Neural progenitor cell (in vitro differentiated cells): ENCODE results near the gene TP53BP1.

Experiments
- EZH2 ChIP-seq: fragments of 200-600 bp; sonication (generic); IDR thresholded peaks from 2 replicates; pipeline ENCODE4 v1.6.1; 2017; ENCODE audit warnings: antibody characterized with exemption, mild to moderate bottlenecking, moderate library complexity
- EZH2phosphoT487 ChIP-seq: fragments of 200-600 bp; sonication (generic); IDR thresholded peaks from 2 replicates; pipeline ENCODE4 v1.6.1; 2017; ENCODE audit warnings: antibody characterized with exemption
- TF ChIP-seq, protein P1 (sequence below): fragments of 200-600 bp; sonication (generic); IDR thresholded peaks from 2 replicates; pipeline ENCODE4 v1.5.1; 2017; ENCODE audit warnings: antibody characterized with exemption, mild to moderate bottlenecking

GRCh38 chr15:43492266-43492665 is 690 bp downstream of the TP53BP1 start:
- TF ChIP-seq, protein P1, sequence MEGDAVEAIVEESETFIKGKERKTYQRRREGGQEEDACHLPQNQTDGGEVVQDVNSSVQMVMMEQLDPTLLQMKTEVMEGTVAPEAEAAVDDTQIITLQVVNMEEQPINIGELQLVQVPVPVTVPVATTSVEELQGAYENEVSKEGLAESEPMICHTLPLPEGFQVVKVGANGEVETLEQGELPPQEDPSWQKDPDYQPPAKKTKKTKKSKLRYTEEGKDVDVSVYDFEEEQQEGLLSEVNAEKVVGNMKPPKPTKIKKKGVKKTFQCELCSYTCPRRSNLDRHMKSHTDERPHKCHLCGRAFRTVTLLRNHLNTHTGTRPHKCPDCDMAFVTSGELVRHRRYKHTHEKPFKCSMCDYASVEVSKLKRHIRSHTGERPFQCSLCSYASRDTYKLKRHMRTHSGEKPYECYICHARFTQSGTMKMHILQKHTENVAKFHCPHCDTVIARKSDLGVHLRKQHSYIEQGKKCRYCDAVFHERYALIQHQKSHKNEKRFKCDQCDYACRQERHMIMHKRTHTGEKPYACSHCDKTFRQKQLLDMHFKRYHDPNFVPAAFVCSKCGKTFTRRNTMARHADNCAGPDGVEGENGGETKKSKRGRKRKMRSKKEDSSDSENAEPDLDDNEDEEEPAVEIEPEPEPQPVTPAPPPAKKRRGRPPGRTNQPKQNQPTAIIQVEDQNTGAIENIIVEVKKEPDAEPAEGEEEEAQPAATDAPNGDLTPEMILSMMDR = no peak
- TF ChIP-seq EZH2 (no peak), EZH2phosphoT487 (no peak)
